ENCODE measurements around the gene KCNC1.

Gene KCNC1

GRCh38 chr11:17822401-17822781, 87.8 kb downstream of the KCNC1 start:
- no peak for DNase-seq (ENCODE audit: low read depth)

- no peak for DNase-seq (ENCODE audit: low read depth)
Measured at GRCh38 chr11:17827006-17827405, 92.4 kb downstream of the KCNC1 start.

- no peak for DNase-seq (ENCODE audit: low read depth)
Measured at GRCh38 chr11:17828311-17828751, 93.8 kb downstream of the KCNC1 start.

- no peak for DNase-seq (ENCODE audit: low read depth)
Measured at GRCh38 chr11:17831228-17831627, 96.6 kb downstream of the KCNC1 start.

- no peak for DNase-seq (ENCODE audit: low read depth)
Measured at GRCh38 chr11:17831883-17832282, 97.3 kb downstream of the KCNC1 start.

Data from fibroblast of the conjunctiva (primary cell).